ENCODE data around the gene TMEM131L. TPM values are rescaled to one million over a fixed set of nuclear protein-coding genes. Genes with fewer than 3 reads are reported as not detected.
"Not testable (repeated sequence)": the region's sequence is repeated elsewhere in the genome, so short reads cannot be mapped to it uniquely, and the experiment has no call there.

Gene TMEM131L
- polyA plus RNA-seq, 1 experiment, result 6.0 TPM

GRCh38 chr4:153449338-153449737, 16.8 kb upstream of the TMEM131L start:
- POLR2A ChIA-PET, result no interaction called here
- TF ChIP-seq, protein P1, sequence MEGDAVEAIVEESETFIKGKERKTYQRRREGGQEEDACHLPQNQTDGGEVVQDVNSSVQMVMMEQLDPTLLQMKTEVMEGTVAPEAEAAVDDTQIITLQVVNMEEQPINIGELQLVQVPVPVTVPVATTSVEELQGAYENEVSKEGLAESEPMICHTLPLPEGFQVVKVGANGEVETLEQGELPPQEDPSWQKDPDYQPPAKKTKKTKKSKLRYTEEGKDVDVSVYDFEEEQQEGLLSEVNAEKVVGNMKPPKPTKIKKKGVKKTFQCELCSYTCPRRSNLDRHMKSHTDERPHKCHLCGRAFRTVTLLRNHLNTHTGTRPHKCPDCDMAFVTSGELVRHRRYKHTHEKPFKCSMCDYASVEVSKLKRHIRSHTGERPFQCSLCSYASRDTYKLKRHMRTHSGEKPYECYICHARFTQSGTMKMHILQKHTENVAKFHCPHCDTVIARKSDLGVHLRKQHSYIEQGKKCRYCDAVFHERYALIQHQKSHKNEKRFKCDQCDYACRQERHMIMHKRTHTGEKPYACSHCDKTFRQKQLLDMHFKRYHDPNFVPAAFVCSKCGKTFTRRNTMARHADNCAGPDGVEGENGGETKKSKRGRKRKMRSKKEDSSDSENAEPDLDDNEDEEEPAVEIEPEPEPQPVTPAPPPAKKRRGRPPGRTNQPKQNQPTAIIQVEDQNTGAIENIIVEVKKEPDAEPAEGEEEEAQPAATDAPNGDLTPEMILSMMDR (IDR thresholded peaks at IDR 0.05; ENCODE audit: insufficient read depth, low read depth, low read length), result no peak
- no peaks in the 10 kb centered on the region for H3K36me3 ChIP-seq (ENCODE audit: control insufficient read depth, insufficient read depth, low read length)
- no peaks in the 10 kb centered on the region for H3K27me3 ChIP-seq (ENCODE audit: control insufficient read depth, insufficient read depth, low read length)
- H3K4me3 ChIP-seq (ENCODE audit: low read depth, low read length), result no peak overlapping the region
- CTCF ChIA-PET, result interaction anchor here (0.6 kb wide), 1 partner anchor 45 kb away, joined by 3 read pairs; no protein-coding TSS in a partner anchor
- DNase-seq (ENCODE audit: low read depth), result no peak

DNA sequence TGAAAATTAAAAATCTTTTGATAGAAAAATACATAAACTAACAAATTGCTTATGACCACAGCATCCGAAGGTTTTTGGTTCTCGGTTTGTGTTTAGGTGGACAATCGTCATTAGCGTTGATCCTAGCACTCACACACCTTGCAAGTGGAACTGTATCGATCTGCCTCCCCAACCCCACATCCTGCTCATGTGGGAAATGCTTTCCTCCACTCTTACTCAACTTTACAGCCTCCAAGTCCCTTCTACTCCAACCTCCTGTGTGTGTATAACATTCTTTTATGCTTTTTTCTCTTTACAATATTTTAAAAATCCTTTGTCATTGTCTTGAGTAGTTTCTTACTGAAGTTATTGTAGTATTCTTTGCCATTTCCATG, 15.6 kb upstream of the TMEM131L start:
- ChIA-PET POLR2A (no interaction called here), CTCF (no interaction called here)
- TF ChIP-seq, protein P1 (IDR thresholded peaks at IDR 0.05; ENCODE audit: insufficient read depth, low read depth, low read length), result no peak
- DNase-seq (ENCODE audit: low read depth), result no peak
- no peaks in the 10 kb centered on the region for H3K27me3 ChIP-seq (ENCODE audit: control insufficient read depth, insufficient read depth, low read length)
- no peak overlapping the region for H3K4me3 ChIP-seq (ENCODE audit: low read depth, low read length)
- H3K36me3 ChIP-seq (ENCODE audit: control insufficient read depth, insufficient read depth, low read length), result no peaks in the 10 kb centered on the region

GRCh38 chr4:153451145-153451544, 15.0 kb upstream of the TMEM131L start:
- POLR2A ChIA-PET; DNase-seq (ENCODE audit: low read depth); CTCF ChIA-PET; H3K4me3 ChIP-seq (ENCODE audit: low read depth, low read length); H3K27me3 ChIP-seq (ENCODE audit: control insufficient read depth, insufficient read depth, low read length); H3K36me3 ChIP-seq (ENCODE audit: control insufficient read depth, insufficient read depth, low read length): not testable (repeated sequence)

DNA sequence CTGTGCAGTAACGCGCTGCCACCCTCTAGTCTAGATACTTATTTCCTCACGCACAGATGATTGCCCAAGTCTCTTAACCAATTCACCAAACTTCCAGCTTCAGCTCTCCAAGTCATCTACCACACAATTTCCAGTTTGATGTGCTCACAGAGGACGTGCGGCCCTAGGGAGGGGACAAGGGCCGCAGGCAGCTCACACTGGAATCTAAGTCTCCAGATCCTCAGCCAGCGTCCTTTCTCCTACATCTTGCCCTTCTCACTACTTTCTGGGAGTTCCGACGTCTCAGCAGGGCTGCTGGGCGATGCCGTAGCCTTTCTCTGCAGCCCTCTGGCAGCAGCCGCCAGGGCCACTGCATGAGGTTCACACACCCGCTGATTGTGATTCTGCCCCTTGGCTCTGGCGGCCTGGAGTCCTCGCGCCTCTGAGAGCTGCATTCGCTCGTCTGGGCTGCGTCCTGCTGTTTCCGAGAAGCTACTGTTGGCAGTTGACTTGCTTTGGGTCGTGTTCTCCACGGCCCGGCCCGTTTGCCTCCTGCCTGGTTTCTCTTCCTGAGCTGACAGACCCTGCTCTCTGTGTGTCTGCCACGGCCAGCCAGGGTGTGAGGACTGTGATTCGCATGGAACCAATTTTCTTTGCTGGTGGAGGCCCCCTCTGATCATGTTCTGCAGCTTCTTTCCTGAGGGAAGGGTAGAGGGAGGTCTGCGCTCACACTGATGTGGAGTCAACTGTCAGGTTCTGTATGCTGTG, 14.1 kb upstream of the TMEM131L start:
- POLR2A ChIA-PET, result no interaction called here
- TF ChIP-seq, protein P1 (IDR thresholded peaks at IDR 0.05; ENCODE audit: insufficient read depth, low read depth, low read length), result no peak
- DNase-seq (ENCODE audit: low read depth), result no peak
- Histone ChIP-seq H3K36me3 (ENCODE audit: control insufficient read depth, insufficient read depth, low read length) (no peaks in the 10 kb centered on the region), H3K4me3 (ENCODE audit: low read depth, low read length) (no peak overlapping the region), H3K27me3 (ENCODE audit: control insufficient read depth, insufficient read depth, low read length) (no peaks in the 10 kb centered on the region)
- CTCF ChIA-PET, result interaction anchor here (0.8 kb wide), 2 partner anchors 33 to 124 kb away, joined by 3 read pairs; no protein-coding TSS in a partner anchor

- Histone ChIP-seq H3K27me3 (ENCODE audit: control insufficient read depth, insufficient read depth, low read length) (no peaks in the 10 kb centered on the region), H3K4me3 (ENCODE audit: low read depth, low read length) (no peak overlapping the region), H3K36me3 (ENCODE audit: control insufficient read depth, insufficient read depth, low read length) (no peaks in the 10 kb centered on the region)
- no peak for DNase-seq (ENCODE audit: low read depth)
- CTCF ChIA-PET, result no interaction called here
- TF ChIP-seq, protein P1 (IDR thresholded peaks at IDR 0.05; ENCODE audit: insufficient read depth, low read depth, low read length), result no peak
- POLR2A ChIA-PET, result no interaction called here
Observed at GRCh38 chr4:153452658-153453378, 13.3 kb upstream of the TMEM131L start.
